ENCODE measurements around the gene RNF150.

RNF150 gene

GRCh38 chr4:140982613-140983340, 150.5 kb downstream of the RNF150 start:
- no peak for DNase-seq (ENCODE audit: low read depth)
- H3K4me3 ChIP-seq (ENCODE audit: control insufficient read depth, low read depth, low read length), result no peak overlapping the region
- TF ChIP-seq CTCF (IDR thresholded peaks at IDR 0.05; ENCODE audit: control insufficient read depth, insufficient read depth, low read depth, low read length, missing control alignments), result no peak

GRCh38 chr4:140980426-140981200, 152.7 kb downstream of the RNF150 start:
- DNase-seq (ENCODE audit: low read depth), result no peak
- no peak overlapping the region for H3K4me3 ChIP-seq (ENCODE audit: control insufficient read depth, low read depth, low read length)
- TF ChIP-seq CTCF (IDR thresholded peaks at IDR 0.05; ENCODE audit: control insufficient read depth, insufficient read depth, low read depth, low read length, missing control alignments), result no peak

- no peak for TF ChIP-seq CTCF (IDR thresholded peaks at IDR 0.05; ENCODE audit: control insufficient read depth, insufficient read depth, low read depth, low read length, missing control alignments)
- DNase-seq (ENCODE audit: low read depth), result no peak
- no peak overlapping the region for H3K4me3 ChIP-seq (ENCODE audit: control insufficient read depth, low read depth, low read length)
Measured at GRCh38 chr4:140976768-140977167, 156.5 kb downstream of the RNF150 start.

- no peak for DNase-seq (ENCODE audit: low read depth)
- TF ChIP-seq CTCF (IDR thresholded peaks at IDR 0.05; ENCODE audit: control insufficient read depth, insufficient read depth, low read depth, low read length, missing control alignments), result no peak
- no peak overlapping the region for H3K4me3 ChIP-seq (ENCODE audit: control insufficient read depth, low read depth, low read length)
Measured at GRCh38 chr4:140971077-140971792, 162.0 kb downstream of the RNF150 start.

GRCh38 chr4:140969296-140969695, 164.0 kb downstream of the RNF150 start:
- DNase-seq (ENCODE audit: low read depth), result no peak
- no peak overlapping the region for H3K4me3 ChIP-seq (ENCODE audit: control insufficient read depth, low read depth, low read length)
- no peak for TF ChIP-seq CTCF (IDR thresholded peaks at IDR 0.05; ENCODE audit: control insufficient read depth, insufficient read depth, low read depth, low read length, missing control alignments)

- no peak overlapping the region for H3K4me3 ChIP-seq (ENCODE audit: control insufficient read depth, low read depth, low read length)
- no peak for TF ChIP-seq CTCF (IDR thresholded peaks at IDR 0.05; ENCODE audit: control insufficient read depth, insufficient read depth, low read depth, low read length, missing control alignments)
- no peak for DNase-seq (ENCODE audit: low read depth)
Measured at GRCh38 chr4:140968371-140968770, 164.9 kb downstream of the RNF150 start.

Measured in AG09309 (cell line).